ENCODE data around the gene NXPH1.
A peak's percentile ranks its signal among the peaks of the same experiment; 100 is the strongest.

The NXPH1 gene

GRCh38 chr7:8511855-8512254 is 78.4 kb downstream of the NXPH1 start:
- no peak for DNase-seq

GRCh38 chr7:8514781-8515519 is 81.5 kb downstream of the NXPH1 start:
- DNase-seq: no peak

GRCh38 chr7:8515640-8516185 is 82.3 kb downstream of the NXPH1 start:
- no peak for DNase-seq

GRCh38 chr7:8516976-8517375 is 83.6 kb downstream of the NXPH1 start:
- DNase-seq: no peak

GRCh38 chr7:8528311-8528710 is 94.9 kb downstream of the NXPH1 start:
- no peak for DNase-seq

GRCh38 chr7:8531991-8532515 is 98.6 kb downstream of the NXPH1 start:
- DNase-seq: no peak

- DNase-seq: no peak
These were observed 103.0 kb downstream of the NXPH1 start for GRCh38 chr7:8536431-8536830.

- DNase-seq: no peak
These were observed 115.6 kb downstream of the NXPH1 start for GRCh38 chr7:8549046-8549445.

- no peak for DNase-seq
These were observed 127.1 kb downstream of the NXPH1 start for GRCh38 chr7:8560501-8560900.

- no peak for DNase-seq
These were observed 128.0 kb downstream of the NXPH1 start for GRCh38 chr7:8561449-8561848.

GRCh38 chr7:8564281-8564680 is 130.9 kb downstream of the NXPH1 start:
- no peak for DNase-seq

- DNase-seq: no peak
These were observed 132.6 kb downstream of the NXPH1 start for GRCh38 chr7:8566016-8566415.

- no peak for DNase-seq
These were observed 134.2 kb downstream of the NXPH1 start for GRCh38 chr7:8567626-8568025.

GRCh38 chr7:8579661-8580194 is 146.3 kb downstream of the NXPH1 start:
- DNase-seq: no peak

GRCh38 chr7:8581842-8582241 is 148.4 kb downstream of the NXPH1 start:
- DNase-seq: no peak

- no peak for DNase-seq
These were observed 149.3 kb downstream of the NXPH1 start for GRCh38 chr7:8582728-8583127.

- no peak for DNase-seq
These were observed 152.2 kb downstream of the NXPH1 start for GRCh38 chr7:8585591-8585990.

GRCh38 chr7:8590225-8590624 is 156.8 kb downstream of the NXPH1 start:
- no peak for DNase-seq

GRCh38 chr7:8590791-8591190 is 157.4 kb downstream of the NXPH1 start:
- DNase-seq: no peak

GRCh38 chr7:8591289-8591688 is 157.9 kb downstream of the NXPH1 start:
- no peak for DNase-seq

GRCh38 chr7:8592167-8592566 is 158.8 kb downstream of the NXPH1 start:
- peak; percentile 70 for DNase-seq

GRCh38 chr7:8594115-8594514 is 160.7 kb downstream of the NXPH1 start:
- DNase-seq: no peak

GRCh38 chr7:8597565-8597964 is 164.2 kb downstream of the NXPH1 start:
- peak; percentile 33 for DNase-seq

GRCh38 chr7:8601121-8601520 is 167.7 kb downstream of the NXPH1 start:
- DNase-seq: no peak

Measured in NCI-H2081 treated with DMSO at 0.1 percent for 48 hours (cell line).